A673 (cell line): ENCODE data around the gene SFRP5. TPM values are rescaled to one million over a fixed set of nuclear protein-coding genes. Genes with fewer than 3 reads are reported as not detected.

Experiments
- BruUV-seq: library from RNA; stranded (reverse); fragments of 400-500 nt; replicated peaks from 2 replicates; lab custom pipeline; 2021; lab: Mats Ljungman, UMichigan
- CTCF ChIA-PET: fragments of 300-600 bp; sonication (Branson Sonifier 250); formaldehyde crosslinking; loops from one replicate; lab custom pipeline; 2022; ENCODE audit warnings: antibody characterized with exemption; lab: Charles Lee
- POLR2A ChIA-PET: fragments of 300-600 bp; sonication (Branson Sonifier 250); formaldehyde crosslinking; loops from one replicate; lab custom pipeline; 2022; ENCODE audit warnings: antibody characterized with exemption; ENCODE audit not compliant: low non-redundant PET; lab: Charles Lee
- DNase-seq: peaks from one replicate; pipeline ENCODE4 v3.0.0-alpha.2; 2015; ENCODE audit warnings: low spot score
- H3K27ac ChIP-seq: fragments of 200-600 bp; sonication (generic); 2 replicates; pipeline ENCODE4 v1.5.1; 2016; ENCODE audit warnings: mixed run types, low read depth, mild to moderate bottlenecking, mixed read lengths, antibody characterized with exemption, low read length; ENCODE audit not compliant: poor library complexity, severe bottlenecking
- H3K27me3 ChIP-seq: fragments of 200-600 bp; sonication (generic); replicated peaks from 2 replicates; pipeline ENCODE4 v1.6.1; 2017; ENCODE audit warnings: mixed run types, low read depth, mild to moderate bottlenecking, mixed read lengths, antibody characterized with exemption, low read length; ENCODE audit not compliant: insufficient read depth, poor library complexity
- H3K36me3 ChIP-seq: fragments of 200-600 bp; sonication (generic); 2 replicates; pipeline ENCODE4 v1.6.1; 2016; ENCODE audit warnings: mixed run types, mild to moderate bottlenecking, mixed read lengths, antibody characterized with exemption, low read length; ENCODE audit not compliant: insufficient read depth, poor library complexity, severe bottlenecking
- H3K4me1 ChIP-seq: fragments of 200-600 bp; sonication (generic); 2 replicates; pipeline ENCODE4 v1.6.1; 2017; ENCODE audit warnings: mixed run types, mild to moderate bottlenecking, mixed read lengths, antibody characterized with exemption, low read length; ENCODE audit not compliant: insufficient read depth, poor library complexity, severe bottlenecking
- H3K4me3 ChIP-seq: fragments of 200-600 bp; sonication (generic); 2 replicates; pipeline ENCODE4 v1.5.1; 2016; ENCODE audit warnings: low read depth, mixed run types, mild to moderate bottlenecking, mixed read lengths, low read length; ENCODE audit not compliant: poor library complexity, severe bottlenecking
- H3K9me3 ChIP-seq: fragments of 200-600 bp; sonication (generic); 2 replicates; pipeline ENCODE4 v1.6.1; 2016; ENCODE audit warnings: mixed run types, low read depth, mild to moderate bottlenecking, mixed read lengths, antibody characterized with exemption, low read length; ENCODE audit not compliant: poor library complexity, severe bottlenecking
- CTCF ChIP-seq: fragments of 300-800, 200-600 bp; sonication (generic); conservative IDR thresholded peaks from 2 replicates; pipeline ENCODE4 v1.5.1; 2017; ENCODE audit warnings: low read depth, mild to moderate bottlenecking, antibody characterized with exemption, low read length, moderate library complexity, mixed read lengths
- EZH2 ChIP-seq: fragments of 200-600 bp; sonication (generic); IDR thresholded peaks from 2 replicates; pipeline ENCODE4 v1.6.1; 2017; ENCODE audit warnings: borderline replicate concordance, low read depth, mild to moderate bottlenecking, mixed read lengths, antibody characterized with exemption, low read length; ENCODE audit not compliant: poor library complexity, severe bottlenecking
- intact Hi-C: fragments of 100-400 bp; cut with micrococcal nuclease; formaldehyde crosslinking; loops from one replicate; pipeline ENCODE4 v1.10.0; 2022; ENCODE audit not compliant: unreplicated experiment
- total RNA-seq: library from RNA; stranded (reverse); gene quantifications from 2 replicates; pipeline ENCODE4 v1.2.3, GENCODE V29; 2021

Gene SFRP5
- total RNA-seq, 1 experiment from 2014 or later = not detected

- no peaks in the 10 kb centered on the region for H3K4me1 ChIP-seq
- no TSS peak for BruUV-seq
- DNase-seq = no peak
- no peak overlapping the region for H3K27ac ChIP-seq
- POLR2A ChIA-PET = no interaction called here
- H3K36me3 ChIP-seq = peaks cover 7% of the 10 kb centered on the region
- CTCF ChIA-PET = interaction anchor here (0.7 kb wide), 1 partner anchor 1785 kb away, joined by 16 read pairs; no protein-coding TSS in a partner anchor
- no peaks in the 10 kb centered on the region for H3K27me3 ChIP-seq
- TF ChIP-seq CTCF (no peak), EZH2 (no peak)
- H3K9me3 ChIP-seq = no peaks in the 10 kb centered on the region
- H3K4me3 ChIP-seq = no peak overlapping the region
- intact Hi-C loops = no loop called here
These were observed 8.4 kb downstream of the SFRP5 start for GRCh38 chr10:97763411-97763810.

GRCh38 chr10:97762816-97763215 lies 9.0 kb downstream of the SFRP5 start:
- intact Hi-C loops = no loop called here
- Histone ChIP-seq H3K4me1 (no peaks in the 10 kb centered on the region), H3K27me3 (no peaks in the 10 kb centered on the region), H3K4me3 (no peak overlapping the region), H3K36me3 (peaks cover 7% of the 10 kb centered on the region), H3K27ac (no peak overlapping the region), H3K9me3 (no peaks in the 10 kb centered on the region)
- no TSS peak for BruUV-seq
- no peak for TF ChIP-seq EZH2
- no peak for TF ChIP-seq CTCF
- no peak for DNase-seq
- POLR2A ChIA-PET = no interaction called here
- CTCF ChIA-PET = no interaction called here

- CTCF ChIA-PET = no interaction called here
- POLR2A ChIA-PET = no interaction called here
- H3K4me1 ChIP-seq = no peaks in the 10 kb centered on the region
- no peaks in the 10 kb centered on the region for H3K9me3 ChIP-seq
- intact Hi-C loops = no loop called here
- BruUV-seq = no TSS peak
- no peak overlapping the region for H3K27ac ChIP-seq
- H3K4me3 ChIP-seq = no peak overlapping the region
- DNase-seq = no peak
- peaks cover 7% of the 10 kb centered on the region for H3K36me3 ChIP-seq
- TF ChIP-seq CTCF (no peak), EZH2 (no peak)
- H3K27me3 ChIP-seq = no peaks in the 10 kb centered on the region
These were observed 9.7 kb downstream of the SFRP5 start for GRCh38 chr10:97762056-97762455.
